IPS-18c (cell line): ENCODE data around the gene SLX4IP.

Experiments
- H3K4me3 ChIP-seq: 2 replicates; pipeline ENCODE4 v1.7.0; 2013; ENCODE audit warnings: low read depth, mild to moderate bottlenecking, low read length, moderate library complexity; ENCODE audit not compliant: insufficient read depth
- H3K9me3 ChIP-seq: one replicate; pipeline ENCODE4 v1.6.1; 2013; ENCODE audit warnings: mild to moderate bottlenecking, low read length, moderate library complexity; ENCODE audit not compliant: control insufficient read depth, insufficient read depth

The SLX4IP gene

DNA sequence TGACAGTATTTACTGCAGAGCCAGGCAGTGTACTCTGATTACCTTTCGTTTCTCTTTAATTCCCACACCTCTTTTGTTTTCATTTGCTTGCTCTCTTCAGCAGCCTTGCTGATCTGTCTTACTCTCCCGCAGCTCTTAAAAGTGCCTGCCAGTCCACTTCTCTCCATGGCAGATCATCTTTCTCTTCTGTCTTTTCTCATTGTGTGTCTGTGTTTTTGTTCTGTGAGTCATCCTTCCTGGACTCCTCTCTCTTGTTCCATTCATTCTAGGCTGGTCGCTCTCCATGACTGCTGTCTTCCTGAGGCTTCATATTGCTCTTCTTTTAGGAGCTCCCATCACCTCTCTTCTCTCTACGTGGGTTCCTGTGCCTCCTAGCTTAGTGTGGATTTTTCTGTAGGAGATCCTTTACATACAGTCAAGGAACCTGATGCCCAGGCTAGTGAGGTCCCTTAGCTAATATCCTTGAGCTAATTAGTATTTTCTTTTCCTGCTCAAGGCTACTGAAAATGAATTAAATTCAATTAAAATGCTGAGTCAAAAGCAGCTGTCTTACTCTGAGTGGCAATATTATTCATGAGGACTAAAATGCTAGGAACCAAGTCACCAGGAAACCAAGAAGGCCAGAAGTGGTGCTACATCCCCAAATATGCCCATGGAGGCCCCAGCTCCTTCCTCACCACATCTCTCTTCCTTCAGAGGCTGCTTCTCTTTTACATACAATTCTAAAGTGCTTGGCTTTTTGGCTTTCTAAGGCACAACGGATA lies 86.1 kb downstream of the SLX4IP start:
- no peaks in the 10 kb centered on the region for H3K9me3 ChIP-seq
- no peak overlapping the region for H3K4me3 ChIP-seq

DNA sequence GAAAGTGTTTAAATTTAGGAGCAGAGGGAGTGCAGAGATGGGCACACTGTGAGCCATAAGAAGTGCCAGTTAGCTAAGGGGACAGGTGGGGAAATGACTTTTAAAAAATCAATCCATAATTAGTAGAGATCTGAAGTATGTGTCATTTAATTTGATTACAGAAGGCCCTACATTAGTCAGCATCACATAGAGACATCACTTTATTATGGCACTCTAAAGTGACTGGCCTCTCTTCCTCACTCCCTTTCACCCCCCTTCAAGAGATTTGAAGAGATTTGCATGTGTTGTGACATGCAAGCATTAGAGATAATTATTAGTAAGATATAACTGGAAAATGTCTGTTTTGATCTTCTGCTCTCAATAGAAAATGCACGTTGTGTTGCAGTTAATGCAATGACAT lies 86.7 kb downstream of the SLX4IP start:
- Histone ChIP-seq H3K9me3 (no peaks in the 10 kb centered on the region), H3K4me3 (no peak overlapping the region)

GRCh38 chr20:10522328-10522727 lies 87.2 kb downstream of the SLX4IP start:
- H3K4me3 ChIP-seq: no peak overlapping the region
- no peaks in the 10 kb centered on the region for H3K9me3 ChIP-seq

DNA sequence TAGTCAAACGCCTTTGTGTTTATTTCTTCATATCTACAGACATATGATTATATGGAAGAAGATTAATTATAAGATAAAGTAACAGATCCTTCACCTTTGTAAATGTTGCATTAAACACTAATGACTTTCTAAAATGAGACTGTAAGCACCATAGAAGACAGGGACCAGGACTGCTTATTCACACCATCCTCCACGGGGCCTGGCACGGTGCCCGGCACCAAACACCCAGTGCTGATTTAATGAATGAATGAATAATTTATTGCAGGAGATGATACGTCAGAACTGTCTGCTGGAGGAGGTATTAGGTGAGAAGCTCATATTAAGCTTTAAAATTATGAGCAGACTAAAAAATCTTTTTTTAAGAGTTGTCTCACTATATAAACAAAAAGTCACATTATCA lies 88.3 kb downstream of the SLX4IP start:
- H3K9me3 ChIP-seq: no peaks in the 10 kb centered on the region

GRCh38 chr20:10524034-10524476 lies 89.0 kb downstream of the SLX4IP start:
- no peak overlapping the region for H3K4me3 ChIP-seq
- no peaks in the 10 kb centered on the region for H3K9me3 ChIP-seq

More for the DNA sequence above, 88.3 kb downstream of the SLX4IP start:
- H3K4me3 ChIP-seq: no peak overlapping the region

- no peaks in the 10 kb centered on the region for H3K9me3 ChIP-seq
- H3K4me3 ChIP-seq: no peak overlapping the region
These were observed 89.5 kb downstream of the SLX4IP start for GRCh38 chr20:10524643-10525042.

DNA sequence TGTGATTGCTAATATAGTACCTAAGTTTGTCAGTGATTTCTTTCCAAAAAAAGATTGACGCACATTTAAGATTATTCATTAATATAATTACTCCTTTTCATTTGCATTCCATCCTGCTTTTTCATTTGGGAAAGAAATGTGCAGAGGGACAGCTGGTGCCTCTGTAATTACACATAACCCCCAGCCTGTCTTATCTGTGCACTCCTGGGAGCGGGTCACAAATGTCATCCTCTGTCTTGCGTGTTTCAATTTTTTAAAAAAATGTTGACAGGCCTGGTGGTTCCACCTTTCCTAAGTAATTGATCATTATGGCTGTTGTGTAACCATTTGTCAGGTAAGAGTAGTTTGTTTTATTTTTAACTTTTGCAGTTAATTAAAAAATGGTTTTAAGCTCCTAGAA lies 92.7 kb downstream of the SLX4IP start:
- H3K4me3 ChIP-seq: no peak overlapping the region
- no peaks in the 10 kb centered on the region for H3K9me3 ChIP-seq

- Histone ChIP-seq H3K4me3 (no peak overlapping the region), H3K9me3 (no peaks in the 10 kb centered on the region)
These were observed 95.8 kb downstream of the SLX4IP start for GRCh38 chr20:10530883-10531282.

DNA sequence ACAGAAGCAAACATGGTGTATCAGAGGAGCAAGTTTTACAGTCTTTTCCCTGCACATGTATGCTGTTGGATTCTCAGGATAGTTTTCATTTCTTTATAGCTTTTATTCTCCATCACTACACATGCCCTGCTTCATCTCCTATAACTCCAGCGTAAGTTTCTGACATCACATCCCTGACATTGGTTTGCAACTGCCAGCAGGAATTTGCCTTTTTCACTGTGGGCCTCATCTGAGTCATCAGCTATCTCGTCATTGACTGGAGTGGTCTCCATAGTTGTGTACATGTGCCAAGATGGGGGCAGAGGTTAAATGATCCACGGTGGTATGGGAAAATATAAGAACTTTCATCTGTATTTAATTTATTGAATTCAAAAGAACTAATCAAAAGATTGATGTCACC lies 96.7 kb downstream of the SLX4IP start:
- no peak overlapping the region for H3K4me3 ChIP-seq
- H3K9me3 ChIP-seq: no peaks in the 10 kb centered on the region

GRCh38 chr20:10532361-10532760 lies 97.3 kb downstream of the SLX4IP start:
- Histone ChIP-seq H3K4me3 (no peak overlapping the region), H3K9me3 (no peaks in the 10 kb centered on the region)

GRCh38 chr20:10536531-10536930 lies 101.4 kb downstream of the SLX4IP start:
- no peak overlapping the region for H3K4me3 ChIP-seq
- H3K9me3 ChIP-seq: no peaks in the 10 kb centered on the region

- no peak overlapping the region for H3K4me3 ChIP-seq
These were observed 102.9 kb downstream of the SLX4IP start for GRCh38 chr20:10537850-10538480.

GRCh38 chr20:10538768-10539167 lies 103.7 kb downstream of the SLX4IP start:
- Histone ChIP-seq H3K4me3 (no peak overlapping the region), H3K9me3 (no peaks in the 10 kb centered on the region)

More at GRCh38 chr20:10537850-10538480, 102.9 kb downstream of the SLX4IP start:
- H3K9me3 ChIP-seq: no peaks in the 10 kb centered on the region

DNA sequence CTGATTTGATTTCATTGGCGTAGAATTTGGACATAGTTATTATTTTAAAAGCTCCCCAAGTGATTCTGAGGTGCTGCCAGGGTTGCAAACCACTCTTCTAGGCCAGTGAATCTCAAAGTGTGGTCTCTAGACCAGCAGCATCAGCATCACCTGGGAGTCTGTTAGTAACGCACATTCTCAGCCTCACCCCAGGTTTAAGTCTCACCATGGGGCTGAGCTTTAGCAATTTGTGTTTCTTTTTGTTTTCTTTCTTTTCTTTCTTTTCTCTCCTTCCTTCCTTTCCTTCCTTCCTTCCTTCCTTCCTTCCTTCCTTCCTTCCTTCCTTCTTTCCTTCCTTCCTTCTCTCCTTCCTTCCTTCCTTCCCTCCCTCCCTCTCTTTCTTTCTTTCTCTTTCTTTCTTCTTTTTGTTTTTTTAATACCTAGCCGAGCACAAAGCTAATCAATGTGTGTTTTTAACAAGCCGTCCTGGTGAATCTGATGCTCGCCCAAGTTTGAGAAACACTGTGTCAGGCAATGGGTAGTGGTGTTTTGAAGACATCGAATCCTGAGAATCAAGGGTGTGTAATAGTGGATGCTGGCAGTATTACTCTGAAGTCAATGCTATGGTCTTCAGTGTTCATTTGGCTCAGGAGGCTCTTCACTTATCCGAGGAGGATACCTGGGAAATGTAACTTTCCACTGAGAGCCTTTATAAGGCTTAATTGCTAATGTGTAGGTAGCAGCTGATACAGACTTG lies 104.9 kb downstream of the SLX4IP start:
- H3K9me3 ChIP-seq: no peaks in the 10 kb centered on the region
- no peak overlapping the region for H3K4me3 ChIP-seq

DNA sequence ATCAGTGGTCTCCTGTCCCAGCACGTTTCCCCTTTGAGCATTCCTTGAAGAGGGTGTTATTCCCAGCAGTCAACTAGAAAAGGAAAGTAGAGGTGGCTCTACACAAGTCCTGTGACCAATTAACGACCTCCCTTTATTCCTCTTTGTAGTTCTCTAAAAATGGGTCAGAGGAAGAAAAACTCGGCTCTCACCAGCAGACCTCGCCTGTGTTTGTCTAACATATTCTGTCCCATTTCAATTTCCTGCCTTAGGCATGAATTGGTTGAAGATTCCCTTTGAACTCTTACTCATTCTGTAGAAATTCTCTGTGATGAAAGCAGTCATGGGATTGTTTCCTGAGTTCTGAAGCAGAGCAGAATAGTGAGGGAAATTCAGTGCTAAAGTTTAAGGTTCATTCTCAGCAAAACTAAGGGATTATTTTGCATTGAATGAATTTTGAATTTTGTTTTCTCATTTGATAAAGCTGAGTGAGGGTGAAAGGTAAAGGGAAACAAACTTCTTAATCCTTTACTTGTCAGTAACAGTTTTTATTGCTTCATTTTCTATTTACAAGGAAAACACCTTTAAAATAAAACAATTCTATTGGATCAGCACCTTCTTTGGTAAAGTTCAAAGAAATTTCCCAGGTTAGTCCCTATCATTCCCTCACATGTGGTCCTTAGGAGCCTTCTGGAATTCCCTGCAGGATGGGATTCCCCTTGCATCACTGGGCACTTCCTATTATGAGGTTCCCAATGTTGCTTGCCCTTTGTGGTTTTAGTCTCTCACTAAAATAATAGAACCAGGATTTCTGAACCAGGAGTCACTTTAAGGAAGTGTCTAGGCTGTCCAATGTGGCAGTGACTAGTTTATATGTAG lies 105.8 kb downstream of the SLX4IP start:
- H3K9me3 ChIP-seq: no peaks in the 10 kb centered on the region
- H3K4me3 ChIP-seq: no peak overlapping the region

DNA sequence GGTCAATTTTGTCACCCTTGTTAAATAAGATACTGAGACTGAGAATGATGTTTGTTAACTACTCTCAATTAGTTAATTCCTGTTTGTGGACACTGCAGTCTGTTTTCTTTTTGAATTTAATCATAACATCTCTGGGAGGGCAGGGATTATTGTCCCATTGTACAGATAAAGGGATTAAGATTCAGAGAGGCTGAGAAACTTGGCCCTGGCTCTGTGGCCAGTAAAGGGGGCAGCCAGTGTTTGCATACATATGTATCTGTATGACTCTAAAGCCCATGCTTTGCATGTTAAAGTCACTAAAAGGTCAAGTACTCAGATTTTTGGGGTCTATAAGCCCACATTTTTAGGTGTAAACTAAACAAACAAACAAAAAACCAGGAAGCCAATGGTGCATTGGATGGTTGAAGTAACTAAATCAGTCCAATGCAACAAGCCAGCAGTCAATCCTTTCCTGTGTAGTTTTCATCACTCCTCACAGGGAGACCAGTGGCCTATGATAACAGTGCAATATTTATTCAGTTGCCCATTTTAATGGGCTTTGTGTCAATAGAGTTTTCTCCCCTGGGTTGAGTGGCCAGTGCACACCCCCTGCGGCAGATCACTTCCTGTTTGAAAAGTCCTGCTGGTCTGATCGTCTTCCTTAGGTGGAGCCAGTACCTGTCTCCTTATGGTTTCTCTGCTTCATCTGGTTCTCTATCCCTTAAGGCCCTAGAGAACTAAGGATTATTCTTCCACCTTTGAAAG lies 106.7 kb downstream of the SLX4IP start:
- Histone ChIP-seq H3K4me3 (no peak overlapping the region), H3K9me3 (no peaks in the 10 kb centered on the region)

- no peaks in the 10 kb centered on the region for H3K9me3 ChIP-seq
- H3K4me3 ChIP-seq: no peak overlapping the region
These were observed 107.3 kb downstream of the SLX4IP start for GRCh38 chr20:10542442-10542841.
